HUDEP-2 (cell line): Measurements from ENCODE around the gene SEPSECS.

Source experiments
- DNase-seq, 76 experiments: peaks; one replicate each; lab custom pipeline; 2025; ENCODE audit not compliant: unreplicated experiment in 76 of 76; lab: John Stamatoyannopoulos, UW

SEPSECS gene

GRCh38 chr4:25157081-25157480, 3.2 kb downstream of the SEPSECS start:
- DNase-seq, result no peak

GRCh38 chr4:25155947-25156346, 4.3 kb downstream of the SEPSECS start:
- no peak for DNase-seq

DNA sequence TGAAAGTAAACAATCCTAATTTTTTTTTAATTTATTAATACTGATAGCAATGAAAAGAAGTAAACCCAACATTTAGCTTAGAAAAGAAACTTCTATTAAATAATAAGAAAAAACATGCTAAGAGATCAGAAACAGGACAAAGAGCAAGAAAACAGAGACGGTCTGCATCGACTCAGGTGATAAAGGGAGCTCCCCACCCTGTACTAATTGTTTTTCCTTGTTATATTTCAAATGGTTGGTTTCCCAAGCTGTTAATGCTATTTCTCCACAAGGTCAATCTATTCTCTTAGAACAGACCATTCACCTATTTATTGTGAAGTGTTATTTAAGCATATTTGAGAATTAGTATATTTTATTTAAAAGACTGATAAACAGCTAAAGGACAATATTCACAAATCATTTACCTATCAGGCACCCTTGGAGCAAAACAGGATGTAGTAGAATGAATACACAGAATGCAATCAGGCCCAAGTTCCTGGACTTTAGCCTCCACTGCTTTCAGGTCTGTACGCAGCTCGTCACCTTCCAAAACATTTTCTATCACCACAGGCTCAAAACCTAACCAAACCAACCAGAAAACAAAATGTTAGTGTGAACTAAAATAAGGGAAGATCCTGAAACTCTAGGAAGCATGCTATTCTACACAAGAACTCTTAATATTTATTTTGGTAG, 5.5 kb downstream of the SEPSECS start:
- DNase-seq, result no peak

DNA sequence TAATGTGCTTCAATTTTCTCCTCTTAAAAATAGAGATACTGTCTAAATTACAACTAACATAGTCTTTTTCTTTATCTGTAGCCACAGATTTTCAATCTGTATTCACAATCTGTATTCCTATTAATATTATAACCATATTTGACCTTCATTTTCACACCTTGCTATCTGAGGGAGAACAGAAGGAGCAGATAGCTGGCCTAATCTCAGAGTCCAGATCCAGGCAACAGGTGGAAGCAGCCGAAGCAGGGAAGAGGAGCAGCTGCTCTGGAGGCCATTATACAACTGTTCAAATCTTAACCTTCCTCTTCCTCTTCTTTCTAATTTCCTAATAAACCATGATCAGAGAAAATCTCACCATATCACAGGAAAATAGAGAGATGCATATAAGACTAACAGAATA, 14.2 kb downstream of the SEPSECS start:
- DNase-seq, result no peak

DNA sequence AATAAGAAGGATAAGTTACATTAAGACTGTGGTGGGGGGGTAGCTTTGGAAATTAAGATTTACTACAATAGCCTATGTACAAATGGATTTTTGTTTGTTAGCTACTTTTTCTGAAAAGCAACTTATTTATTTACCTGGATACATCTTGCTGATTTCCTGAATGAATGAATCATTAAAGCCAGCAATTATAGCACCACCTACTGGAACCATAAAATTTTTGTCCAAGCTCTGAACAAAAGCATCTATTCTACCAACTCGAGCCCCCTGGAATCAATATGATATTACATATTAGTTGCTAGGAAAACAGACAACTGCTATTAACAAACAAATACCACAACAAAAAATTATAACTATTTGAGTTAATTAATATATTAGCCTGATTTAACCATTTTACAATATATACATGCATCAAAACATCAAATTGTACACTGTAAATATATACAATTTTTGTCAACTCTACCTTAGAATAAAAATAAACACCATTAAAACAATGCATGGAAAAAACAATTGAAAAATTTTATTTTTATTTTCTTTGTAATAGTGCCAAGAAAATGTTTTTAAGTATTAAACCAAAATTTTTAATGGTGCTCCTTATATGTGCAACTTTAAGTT, 15.3 kb downstream of the SEPSECS start:
- DNase-seq, result peak in 18 of 76 experiments; percentile 1 to 32 (median 6)

DNA sequence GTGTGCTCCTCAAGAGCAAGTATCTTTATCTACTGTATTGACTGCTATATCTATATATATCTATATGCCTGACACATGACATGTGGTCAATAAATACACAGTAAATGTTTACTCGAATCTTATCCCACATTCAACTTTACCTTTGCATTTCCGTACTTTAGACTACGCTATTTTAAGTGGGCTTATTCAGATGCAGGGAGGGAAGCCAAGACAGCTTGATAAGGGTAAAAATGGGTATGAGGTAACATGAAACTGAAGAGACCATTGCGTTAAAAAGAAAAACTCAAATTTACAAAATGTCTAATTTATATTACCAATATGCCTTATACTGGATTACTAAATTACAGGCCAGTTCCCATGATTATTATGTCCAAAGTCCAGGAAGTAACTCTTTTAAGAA, 17.8 kb downstream of the SEPSECS start:
- no peak for DNase-seq

GRCh38 chr4:25141592-25141991, 18.7 kb downstream of the SEPSECS start:
- no peak for DNase-seq

DNA sequence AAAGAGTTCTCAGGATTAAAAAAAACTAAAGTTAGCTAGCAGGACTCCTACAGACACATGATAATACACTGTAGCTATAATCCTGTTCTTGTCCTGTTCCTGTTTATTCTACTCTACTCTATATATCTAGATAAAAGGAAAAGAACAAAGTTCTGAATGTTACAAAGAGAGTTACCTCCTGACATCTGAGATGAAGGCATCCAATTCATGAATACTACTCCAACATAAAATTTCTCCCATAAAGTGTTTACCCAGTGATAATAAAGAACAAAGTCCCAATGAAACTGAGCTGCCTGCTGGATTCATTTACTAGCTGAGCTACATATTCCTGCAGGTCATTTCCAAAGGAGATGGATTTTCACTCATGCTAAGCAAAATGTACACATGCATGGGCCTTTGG, 27.1 kb downstream of the SEPSECS start:
- no peak for DNase-seq

DNA sequence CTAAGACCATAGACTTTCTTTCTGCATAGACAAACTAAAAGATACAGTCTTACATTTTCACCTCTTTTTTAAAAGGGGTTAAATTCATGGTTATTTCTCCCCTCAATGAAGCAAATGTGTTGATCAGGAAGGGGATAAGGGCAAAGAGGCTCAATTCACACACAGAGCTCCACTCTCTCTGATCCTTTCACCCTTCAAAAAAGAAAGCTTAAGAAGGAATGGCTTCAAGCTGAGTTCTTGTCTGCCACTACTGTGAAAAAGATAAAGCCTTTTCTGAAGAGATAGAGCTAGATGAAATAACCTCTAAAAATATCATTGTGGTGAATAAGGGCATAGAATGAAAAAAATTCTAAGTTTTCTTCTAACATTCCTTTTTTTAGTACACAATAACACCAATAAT, 28.3 kb downstream of the SEPSECS start:
- no peak for DNase-seq

- no peak for DNase-seq
Observed at GRCh38 chr4:25131381-25131780, 28.9 kb downstream of the SEPSECS start.

DNA sequence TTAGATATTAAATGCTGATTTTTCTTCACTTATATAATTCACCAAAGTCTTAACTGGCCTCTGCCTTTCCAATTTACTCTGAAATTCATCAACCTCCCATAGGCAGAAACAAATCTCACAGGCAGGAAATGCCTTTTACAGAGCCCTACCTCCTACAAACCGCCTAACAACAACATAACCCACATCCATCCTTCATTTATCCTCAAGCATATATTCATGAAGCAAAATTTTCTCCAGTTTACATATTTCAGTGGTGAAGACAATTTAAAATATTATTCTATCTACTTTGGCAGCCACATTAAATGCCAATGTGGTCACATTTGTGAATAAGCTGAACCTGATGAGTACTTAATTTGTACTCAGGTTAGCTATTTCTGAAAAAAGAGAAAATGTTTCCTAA, 30.3 kb downstream of the SEPSECS start:
- no peak for DNase-seq

- no peak for DNase-seq
Observed at GRCh38 chr4:25128671-25129070, 31.6 kb downstream of the SEPSECS start.

DNA sequence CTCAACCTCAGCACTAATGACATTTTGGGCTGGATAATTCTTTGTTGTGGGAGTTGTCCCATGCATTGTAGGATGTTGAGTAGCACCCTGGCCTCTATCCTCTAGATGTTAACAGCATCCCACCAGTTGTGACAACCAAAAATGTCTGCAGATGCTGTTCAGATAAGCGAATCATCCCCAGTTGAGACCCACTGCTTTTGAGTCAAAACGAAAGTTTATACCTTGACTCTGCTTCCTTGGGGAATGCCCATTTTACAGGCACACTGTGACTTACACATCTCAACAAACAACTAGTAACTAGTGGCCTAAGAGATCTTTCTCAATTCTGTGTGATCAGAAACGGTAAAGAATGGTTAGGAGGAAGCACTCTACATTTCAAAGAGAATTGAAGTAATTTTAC, 37.0 kb downstream of the SEPSECS start:
- DNase-seq, result no peak

- DNase-seq, result no peak
Observed at GRCh38 chr4:25120146-25120940, 39.9 kb downstream of the SEPSECS start.

DNA sequence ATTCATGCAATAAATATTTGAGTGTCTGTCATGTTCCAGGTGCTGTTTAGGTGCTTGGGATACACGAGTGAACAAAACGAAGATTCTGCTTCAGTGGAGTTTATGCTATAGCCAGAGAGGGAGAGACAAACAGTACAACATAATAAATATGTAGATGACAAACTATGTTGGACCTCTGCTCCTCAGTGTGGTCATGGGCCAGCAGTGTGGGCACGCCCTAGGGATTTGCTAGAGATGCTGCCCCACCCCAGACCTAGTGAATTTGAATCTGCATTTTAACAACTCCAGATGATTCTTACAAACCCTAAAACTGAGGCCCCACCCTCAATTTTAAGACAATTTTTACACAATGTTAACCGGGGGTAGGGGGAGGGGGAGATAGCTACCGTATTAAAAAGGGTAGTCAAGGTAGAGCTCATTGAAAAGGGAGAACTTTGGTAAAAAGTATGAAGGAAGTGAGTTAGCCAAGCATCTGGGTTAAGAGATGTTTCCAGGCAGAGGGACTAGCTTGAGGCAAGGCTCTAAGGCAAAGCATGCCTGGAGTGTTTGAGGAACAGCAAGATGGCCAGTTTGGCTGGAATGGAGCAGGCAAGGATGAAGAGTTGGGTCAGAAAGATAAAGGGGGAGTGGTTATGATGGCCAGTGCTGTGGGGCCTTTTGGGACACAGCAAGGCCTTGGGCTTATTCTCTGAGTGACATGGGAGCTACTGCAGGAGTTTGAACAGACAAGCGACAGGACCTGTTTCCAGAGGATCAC, 42.4 kb downstream of the SEPSECS start:
- no peak for DNase-seq

DNA sequence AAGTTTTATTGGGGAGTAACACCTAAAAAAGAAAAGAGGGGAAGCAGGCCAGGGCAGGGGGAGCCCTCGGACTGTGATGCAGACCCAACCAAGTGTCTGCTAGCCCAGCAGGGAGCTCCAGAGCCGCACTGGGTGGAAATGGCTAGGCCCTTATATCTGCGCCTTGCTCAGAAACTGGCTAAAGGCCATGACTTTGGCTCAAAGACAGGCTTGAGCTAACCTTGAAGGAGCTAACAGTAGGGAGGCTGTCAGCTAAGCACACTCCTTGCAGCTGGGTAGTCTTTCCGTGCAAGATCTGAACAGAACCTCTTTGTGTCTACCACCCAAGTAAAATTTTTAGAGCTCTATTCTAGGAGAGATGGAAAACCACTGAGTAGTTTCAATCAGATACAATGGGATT, 43.0 kb downstream of the SEPSECS start:
- no peak for DNase-seq

- no peak for DNase-seq
Observed at GRCh38 chr4:25113915-25114904, 46.0 kb downstream of the SEPSECS start.

GRCh38 chr4:25112995-25113380, 47.3 kb downstream of the SEPSECS start:
- no peak for DNase-seq

DNA sequence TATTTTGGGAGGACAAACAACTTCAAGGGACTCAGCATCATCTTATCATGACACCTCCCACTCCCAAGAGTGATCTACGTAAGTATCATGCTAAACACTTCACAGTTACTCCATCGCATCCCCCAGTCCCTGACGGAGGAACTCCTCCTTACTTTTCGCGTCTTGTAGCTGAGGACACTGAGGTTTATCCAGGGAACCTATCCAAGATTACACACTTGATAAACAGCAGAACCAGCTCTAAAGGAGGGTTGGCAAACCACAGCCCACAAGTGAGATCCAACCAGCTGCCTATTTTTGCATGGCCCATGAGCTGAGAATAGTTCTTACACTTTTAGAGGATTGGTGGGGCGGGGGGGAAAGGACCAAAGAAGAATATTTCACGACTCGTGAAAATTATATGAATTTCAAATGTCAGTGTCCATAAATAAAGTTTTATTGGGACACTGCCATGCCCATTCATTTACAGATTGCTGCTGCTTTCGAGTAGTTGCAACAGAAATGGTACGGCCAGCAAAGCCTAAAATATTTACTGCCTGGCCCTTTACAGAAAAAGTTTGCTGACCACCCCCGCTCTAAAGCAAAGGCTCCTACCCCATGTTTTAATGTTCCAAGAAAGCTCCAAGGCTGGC, 47.8 kb downstream of the SEPSECS start:
- DNase-seq, result no peak
